Superior temporal gyrus (tissue), 1 donor: ENCODE results near the gene TNRC18.
"Not testable (repeated sequence)": the region's sequence is repeated elsewhere in the genome, so short reads cannot be mapped to it uniquely, and the experiment has no call there.

Experiments used
- DNase-seq: peaks from one replicate; pipeline ENCODE4 v3.0.0-alpha.2; 2016; ENCODE audit errors: extremely low spot score

TNRC18 gene

GRCh38 chr7:5270788-5271187 lies 152.8 kb downstream of the TNRC18 start:
- DNase-seq, result no peak

- DNase-seq, result not testable (repeated sequence)
Observed at GRCh38 chr7:5269992-5270657, 153.5 kb downstream of the TNRC18 start.

GRCh38 chr7:5267829-5268228 lies 155.8 kb downstream of the TNRC18 start:
- DNase-seq, result not testable (repeated sequence)

- peak; percentile 33 for DNase-seq
Observed at GRCh38 chr7:5266191-5267028, 157.2 kb downstream of the TNRC18 start.

GRCh38 chr7:5265320-5266190 lies 158.1 kb downstream of the TNRC18 start:
- no peak for DNase-seq

- DNase-seq, result not testable (repeated sequence)
Observed at GRCh38 chr7:5263066-5263465, 160.6 kb downstream of the TNRC18 start.

GRCh38 chr7:5260530-5261068 lies 163.0 kb downstream of the TNRC18 start:
- not testable (repeated sequence) for DNase-seq
